22Rv1 (cell line): Measurements from ENCODE around the gene VSTM2A.

ENCODE experiments used
- ZFX ChIP-seq: fragments of 450-650 bp; IDR thresholded peaks from 2 replicates; pipeline ENCODE4 v1.6.1; 2017; ENCODE audit warnings: antibody characterized with exemption, borderline replicate concordance
- TF ChIP-seq, protein P1 (sequence below): fragments of 450-650 bp; IDR thresholded peaks from 2 replicates; pipeline ENCODE4 v1.5.1; 2017; ENCODE audit warnings: mild to moderate bottlenecking

DNA sequence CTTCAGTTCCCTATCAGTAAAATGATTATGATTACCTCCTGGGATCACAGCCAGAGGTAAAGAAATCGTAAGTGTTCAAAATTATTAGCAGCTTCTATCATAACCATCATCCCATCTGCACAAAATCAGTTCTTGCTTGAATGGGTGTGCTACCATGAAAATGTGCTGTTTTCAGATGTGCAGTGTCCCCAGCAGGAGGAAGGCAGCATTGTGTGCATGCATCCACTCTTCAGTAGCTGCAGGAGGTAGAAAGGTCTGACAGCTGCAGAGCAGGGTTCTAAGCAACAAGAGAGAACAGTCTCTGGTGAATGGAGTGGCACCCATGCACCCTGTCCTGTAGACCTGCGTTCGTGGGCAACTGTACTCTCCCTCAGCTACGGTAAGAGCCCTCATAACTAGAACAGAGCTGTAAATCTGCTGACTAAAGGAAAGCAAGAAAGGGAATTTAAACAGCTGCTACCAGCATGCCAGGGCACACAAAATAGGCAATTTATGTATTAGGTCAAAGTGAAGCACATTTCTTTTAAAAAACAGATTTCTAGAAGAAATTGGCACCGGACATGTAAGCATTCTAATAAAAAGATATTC, 21.2 kb downstream of the VSTM2A start:
- TF ChIP-seq, protein P1, sequence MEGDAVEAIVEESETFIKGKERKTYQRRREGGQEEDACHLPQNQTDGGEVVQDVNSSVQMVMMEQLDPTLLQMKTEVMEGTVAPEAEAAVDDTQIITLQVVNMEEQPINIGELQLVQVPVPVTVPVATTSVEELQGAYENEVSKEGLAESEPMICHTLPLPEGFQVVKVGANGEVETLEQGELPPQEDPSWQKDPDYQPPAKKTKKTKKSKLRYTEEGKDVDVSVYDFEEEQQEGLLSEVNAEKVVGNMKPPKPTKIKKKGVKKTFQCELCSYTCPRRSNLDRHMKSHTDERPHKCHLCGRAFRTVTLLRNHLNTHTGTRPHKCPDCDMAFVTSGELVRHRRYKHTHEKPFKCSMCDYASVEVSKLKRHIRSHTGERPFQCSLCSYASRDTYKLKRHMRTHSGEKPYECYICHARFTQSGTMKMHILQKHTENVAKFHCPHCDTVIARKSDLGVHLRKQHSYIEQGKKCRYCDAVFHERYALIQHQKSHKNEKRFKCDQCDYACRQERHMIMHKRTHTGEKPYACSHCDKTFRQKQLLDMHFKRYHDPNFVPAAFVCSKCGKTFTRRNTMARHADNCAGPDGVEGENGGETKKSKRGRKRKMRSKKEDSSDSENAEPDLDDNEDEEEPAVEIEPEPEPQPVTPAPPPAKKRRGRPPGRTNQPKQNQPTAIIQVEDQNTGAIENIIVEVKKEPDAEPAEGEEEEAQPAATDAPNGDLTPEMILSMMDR: no peak
- no peak for TF ChIP-seq ZFX
